Occipital lobe (tissue), 3 donors: ENCODE data around the gene TUT1. TPM values are rescaled to one million over a fixed set of nuclear protein-coding genes. Genes with fewer than 3 reads are reported as not detected.

Experiments used
- DNase-seq: peaks from one replicate; lab custom pipeline; 2025; lab: John Stamatoyannopoulos, UW
- small RNA-seq: library from RNA; depleted of rRNA; stranded (forward); fragments of <200 nt; gene quantifications from one replicate; pipeline ENCODE3, GENCODE V24; 2014
- total RNA-seq: library from RNA; depleted of rRNA; stranded (reverse); fragments of >200 nt; gene quantifications from one replicate; pipeline ENCODE4 v1.2.3, GENCODE V29; 2014

Gene TUT1
- total RNA-seq, 1 donor from 2014 or later: 4.5 TPM

GRCh38 chr11:62542750-62543567, 48.4 kb downstream of the TUT1 start:
- DNase-seq: no peak

GRCh38 chr11:62542111-62542745, 49.1 kb downstream of the TUT1 start:
- DNase-seq: no peak

GRCh38 chr11:62540804-62541701, 50.3 kb downstream of the TUT1 start:
- no peak for DNase-seq

- no peak for DNase-seq
Measured at GRCh38 chr11:62539238-62539925, 51.9 kb downstream of the TUT1 start.

GRCh38 chr11:62538470-62539237, 52.7 kb downstream of the TUT1 start:
- DNase-seq: no peak

- DNase-seq: no peak
Measured at GRCh38 chr11:62536301-62536957, 54.9 kb downstream of the TUT1 start.

GRCh38 chr11:62535802-62536201, 55.5 kb downstream of the TUT1 start:
- DNase-seq: no peak

GRCh38 chr11:62534779-62535545, 56.4 kb downstream of the TUT1 start:
- DNase-seq: no peak

- DNase-seq: no peak
Measured at GRCh38 chr11:62532096-62532495, 59.2 kb downstream of the TUT1 start.

Small RNA genes lying within 50 kb of the gene (small RNA-seq; reads per million reads assigned to genes)
- not detected for gene AP001458.1
- not detected for gene EEF1G
- gene MIR6747: 0.26 reads per million

Other genes with a start within 250 kb of the TUT1 start
- gene SCGB1A1, start 172.5 kb downstream of the TUT1 start, total RNA-seq: not detected
- gene AHNAK, start 44.7 kb downstream of the TUT1 start, total RNA-seq: 18.6 TPM
- gene EEF1G, start 17.6 kb downstream of the TUT1 start, total RNA-seq: 1,633 TPM
- 129 TPM for gene MTA2, start 10.3 kb upstream of the TUT1 start, total RNA-seq
- gene EML3, start 21.3 kb upstream of the TUT1 start, total RNA-seq: 4.5 TPM
- gene ROM1, start 21.7 kb upstream of the TUT1 start, total RNA-seq: 3.1 TPM
- gene B3GAT3, start 30.5 kb upstream of the TUT1 start, total RNA-seq: 21.4 TPM
- gene GANAB, start 55.1 kb upstream of the TUT1 start, total RNA-seq: 61.8 TPM
- 20.3 TPM for gene INTS5, start 61.8 kb upstream of the TUT1 start, total RNA-seq
- 23.7 TPM for gene C11orf98, start 73.7 kb upstream of the TUT1 start, total RNA-seq
- 11.5 TPM for gene CSKMT, start 73.8 kb upstream of the TUT1 start, total RNA-seq
- 6.9 TPM for gene UQCC3, start 80.2 kb upstream of the TUT1 start, total RNA-seq
- gene LBHD1, start 80.7 kb upstream of the TUT1 start, total RNA-seq: 0.94 TPM
- 91.4 TPM for gene UBXN1, start 87.5 kb upstream of the TUT1 start, total RNA-seq
- gene LRRN4CL, start 98.0 kb upstream of the TUT1 start, total RNA-seq: 0.16 TPM
- 133 TPM for gene BSCL2, start 115.9 kb upstream of the TUT1 start, total RNA-seq
- gene GNG3, start 116.2 kb upstream of the TUT1 start, total RNA-seq: 20.0 TPM
- 17.0 TPM for gene HNRNPUL2, start 135.9 kb upstream of the TUT1 start, total RNA-seq
- 23.7 TPM for gene TTC9C, start 137.0 kb upstream of the TUT1 start, total RNA-seq
- gene ZBTB3, start 162.6 kb upstream of the TUT1 start, total RNA-seq: 20.1 TPM
- 47.1 TPM for gene POLR2G, start 170.1 kb upstream of the TUT1 start, total RNA-seq
- 17.2 TPM for gene TAF6L, start 179.9 kb upstream of the TUT1 start, total RNA-seq
- 20.9 TPM for gene TMEM179B, start 195.9 kb upstream of the TUT1 start, total RNA-seq
- 15.9 TPM for gene TMEM223, start 200.5 kb upstream of the TUT1 start, total RNA-seq
- 13.1 TPM for gene NXF1, start 213.9 kb upstream of the TUT1 start, total RNA-seq
- gene STX5, start 240.5 kb upstream of the TUT1 start, total RNA-seq: 32.8 TPM
- gene TEX54, start 241.3 kb upstream of the TUT1 start, total RNA-seq: not detected
- gene WDR74, start 248.1 kb upstream of the TUT1 start, total RNA-seq: 47.9 TPM